ENCODE measurements around the gene MMD2. TPM values are rescaled to one million over a fixed set of nuclear protein-coding genes. Genes with fewer than 3 reads are reported as not detected.

The MMD2 gene
- total and polyA plus RNA-seq, 2 donors (not counting 3 experiments of a cell fraction or from before 2014, with no cell fraction given): not detected

DNA sequence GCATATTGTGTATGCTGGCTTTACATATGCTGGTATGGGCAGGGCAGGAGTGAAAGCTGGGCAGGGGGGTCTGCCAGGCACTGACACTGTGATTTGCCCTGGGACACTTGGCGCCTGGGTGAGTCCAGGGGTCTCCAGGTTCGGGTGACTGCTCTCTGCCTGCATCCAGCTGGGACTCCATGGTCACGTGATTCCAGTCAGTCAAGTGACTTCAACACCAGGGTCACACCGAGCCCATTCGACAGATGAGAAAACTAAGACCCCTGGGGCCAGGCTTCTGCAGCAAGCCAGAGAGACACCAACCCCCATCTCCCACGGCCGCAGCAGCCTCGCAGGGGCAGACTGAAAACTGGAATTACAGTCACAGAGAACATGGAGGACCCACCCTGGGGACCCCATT lies 30.0 kb downstream of the MMD2 start:
- POLR2A ChIA-PET: no interaction called here
- Histone ChIP-seq H2AFZ (ENCODE audit: low read depth, low read length) (no peak overlapping the region), H3K9me3 (replicated peaks; ENCODE audit: control insufficient read depth, insufficient read depth, low read length) (no peaks in the 10 kb centered on the region), H3K79me2 (ENCODE audit: control insufficient read depth, insufficient read depth, low read length) (no peaks in the 10 kb centered on the region), H3K4me2 (ENCODE audit: insufficient read depth, low read length) (no peak overlapping the region), H3K36me3 (ENCODE audit: control insufficient read depth in 2 of 2, extremely low read depth in 1 of 2, insufficient read depth in 2 of 2, low read length in 2 of 2) (no peaks in the 10 kb centered on the region), H3K4me3 (replicated peaks in 1 of 3; ENCODE audit: insufficient read depth in 1 of 3, low read depth in 1 of 3, low read length in 3 of 3) (no peak overlapping the region), H4K20me1 (replicated peaks; ENCODE audit: control insufficient read depth, extremely low read depth, insufficient read depth, low read length) (no peaks in the 10 kb centered on the region), H3K27me3 (ENCODE audit: control insufficient read depth in 2 of 2, insufficient read depth in 2 of 2, low read length in 2 of 2) (no peaks in the 10 kb centered on the region), H3K4me1 (ENCODE audit: control insufficient read depth, extremely low read depth, insufficient read depth, low read length) (no peaks in the 10 kb centered on the region), H3K9me1 (replicated peaks; ENCODE audit: control insufficient read depth, extremely low read depth, insufficient read depth, low read length) (no peaks in the 10 kb centered on the region), H3K9ac (replicated peaks; ENCODE audit: extremely low read depth, insufficient read depth, low read length) (no peak overlapping the region), H3K27ac (ENCODE audit: insufficient read depth, low read depth, low read length) (no peak overlapping the region)
- intact Hi-C loops (cut with micrococcal nuclease): no loop called here
- no TSS peak for BruUV-seq (replicated peaks)
- no peak for DNase-seq (ENCODE audit: low read depth, low spot score)
- CTCF ChIA-PET: no interaction called here
- TF ChIP-seq POLR2A (IDR thresholded peaks at IDR 0.05; ENCODE audit: low read depth, low read length) (no peak), EZH2 (IDR thresholded peaks at IDR 0.05; ENCODE audit: borderline replicate concordance, low read depth, low read length, severe bottlenecking) (no peak), MYC (IDR thresholded peaks at IDR 0.05; ENCODE audit: low read depth, low read length) (no peak), GATA2 (IDR thresholded peaks at IDR 0.05; ENCODE audit: insufficient read depth, insufficient read length, low read depth, low read length) (no peak), FOS (IDR thresholded peaks at IDR 0.05; ENCODE audit: borderline replicate concordance, insufficient read depth, low read length) (no peak), POLR2AphosphoS5 (IDR thresholded peaks at IDR 0.05; ENCODE audit: insufficient read depth, low read depth, low read length) (no peak), JUN (IDR thresholded peaks at IDR 0.05; ENCODE audit: borderline replicate concordance, insufficient read depth, insufficient read length, low read depth) (no peak)
- TF ChIP-seq, protein P1, sequence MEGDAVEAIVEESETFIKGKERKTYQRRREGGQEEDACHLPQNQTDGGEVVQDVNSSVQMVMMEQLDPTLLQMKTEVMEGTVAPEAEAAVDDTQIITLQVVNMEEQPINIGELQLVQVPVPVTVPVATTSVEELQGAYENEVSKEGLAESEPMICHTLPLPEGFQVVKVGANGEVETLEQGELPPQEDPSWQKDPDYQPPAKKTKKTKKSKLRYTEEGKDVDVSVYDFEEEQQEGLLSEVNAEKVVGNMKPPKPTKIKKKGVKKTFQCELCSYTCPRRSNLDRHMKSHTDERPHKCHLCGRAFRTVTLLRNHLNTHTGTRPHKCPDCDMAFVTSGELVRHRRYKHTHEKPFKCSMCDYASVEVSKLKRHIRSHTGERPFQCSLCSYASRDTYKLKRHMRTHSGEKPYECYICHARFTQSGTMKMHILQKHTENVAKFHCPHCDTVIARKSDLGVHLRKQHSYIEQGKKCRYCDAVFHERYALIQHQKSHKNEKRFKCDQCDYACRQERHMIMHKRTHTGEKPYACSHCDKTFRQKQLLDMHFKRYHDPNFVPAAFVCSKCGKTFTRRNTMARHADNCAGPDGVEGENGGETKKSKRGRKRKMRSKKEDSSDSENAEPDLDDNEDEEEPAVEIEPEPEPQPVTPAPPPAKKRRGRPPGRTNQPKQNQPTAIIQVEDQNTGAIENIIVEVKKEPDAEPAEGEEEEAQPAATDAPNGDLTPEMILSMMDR (IDR thresholded peaks at IDR 0.05; ENCODE audit: extremely low read depth in 1 of 2, insufficient read depth in 1 of 2, low read depth in 1 of 2, low read length in 2 of 2): no peak
- TF ChIP-seq, protein P2, sequence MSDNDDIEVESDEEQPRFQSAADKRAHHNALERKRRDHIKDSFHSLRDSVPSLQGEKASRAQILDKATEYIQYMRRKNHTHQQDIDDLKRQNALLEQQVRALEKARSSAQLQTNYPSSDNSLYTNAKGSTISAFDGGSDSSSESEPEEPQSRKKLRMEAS (IDR thresholded peaks at IDR 0.05; ENCODE audit: insufficient read depth, insufficient read length): no peak
- FAIRE-seq: no peak
- dilution Hi-C loops (cut with MboI; ENCODE audit: extremely low pct_ligation_motif_present, low sequenced_read_pairs): no loop called here
